GM12801 (cell line): ENCODE measurements around the gene AP4S1.

Source experiments
- TF ChIP-seq, protein P1 (sequence below): IDR thresholded peaks from one replicate; pipeline ENCODE4 v1.5.1; 2011; ENCODE audit warnings: control low read depth; ENCODE audit not compliant: insufficient read length; ENCODE audit errors: extremely low read depth

The AP4S1 gene

DNA sequence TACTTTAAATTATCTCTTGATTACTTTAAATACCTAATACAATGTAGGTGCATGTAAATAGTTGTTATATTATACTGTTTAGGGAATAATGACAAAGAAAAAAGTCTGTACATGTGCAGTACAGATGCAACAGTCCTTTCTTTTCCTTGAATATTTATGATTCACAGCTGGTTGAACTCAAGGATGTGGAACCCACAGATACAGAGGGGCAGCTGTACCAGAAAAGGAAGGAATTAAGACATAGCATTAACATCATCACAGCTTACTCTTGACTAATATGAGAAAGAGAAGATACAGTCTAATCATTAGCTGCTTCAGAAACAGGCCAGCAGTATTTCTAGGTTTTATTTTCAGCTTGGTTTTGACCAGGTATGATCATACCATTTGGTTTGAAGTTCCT is 34.7 kb upstream of the AP4S1 start:
- TF ChIP-seq, protein P1, sequence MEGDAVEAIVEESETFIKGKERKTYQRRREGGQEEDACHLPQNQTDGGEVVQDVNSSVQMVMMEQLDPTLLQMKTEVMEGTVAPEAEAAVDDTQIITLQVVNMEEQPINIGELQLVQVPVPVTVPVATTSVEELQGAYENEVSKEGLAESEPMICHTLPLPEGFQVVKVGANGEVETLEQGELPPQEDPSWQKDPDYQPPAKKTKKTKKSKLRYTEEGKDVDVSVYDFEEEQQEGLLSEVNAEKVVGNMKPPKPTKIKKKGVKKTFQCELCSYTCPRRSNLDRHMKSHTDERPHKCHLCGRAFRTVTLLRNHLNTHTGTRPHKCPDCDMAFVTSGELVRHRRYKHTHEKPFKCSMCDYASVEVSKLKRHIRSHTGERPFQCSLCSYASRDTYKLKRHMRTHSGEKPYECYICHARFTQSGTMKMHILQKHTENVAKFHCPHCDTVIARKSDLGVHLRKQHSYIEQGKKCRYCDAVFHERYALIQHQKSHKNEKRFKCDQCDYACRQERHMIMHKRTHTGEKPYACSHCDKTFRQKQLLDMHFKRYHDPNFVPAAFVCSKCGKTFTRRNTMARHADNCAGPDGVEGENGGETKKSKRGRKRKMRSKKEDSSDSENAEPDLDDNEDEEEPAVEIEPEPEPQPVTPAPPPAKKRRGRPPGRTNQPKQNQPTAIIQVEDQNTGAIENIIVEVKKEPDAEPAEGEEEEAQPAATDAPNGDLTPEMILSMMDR = no peak

DNA sequence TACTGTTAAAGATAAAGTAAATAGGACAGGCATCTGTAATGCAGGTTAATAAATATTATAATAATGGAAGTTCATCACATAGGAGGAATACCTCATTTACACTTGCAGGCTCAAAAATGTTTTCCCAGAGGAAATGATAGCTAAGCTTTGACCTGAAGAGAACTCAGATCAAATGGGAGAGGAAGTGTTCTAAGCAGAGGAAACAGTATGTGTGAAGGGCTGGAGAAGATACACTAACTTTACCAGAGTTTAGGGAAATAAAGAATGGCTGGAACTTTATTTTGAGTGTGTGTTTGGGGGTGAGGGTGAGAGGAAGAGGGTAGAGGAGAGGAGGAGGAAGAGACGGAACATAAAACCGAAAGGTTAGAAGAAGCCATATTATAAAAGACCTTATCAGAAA is 34.0 kb upstream of the AP4S1 start:
- TF ChIP-seq, protein P1 = no peak

DNA sequence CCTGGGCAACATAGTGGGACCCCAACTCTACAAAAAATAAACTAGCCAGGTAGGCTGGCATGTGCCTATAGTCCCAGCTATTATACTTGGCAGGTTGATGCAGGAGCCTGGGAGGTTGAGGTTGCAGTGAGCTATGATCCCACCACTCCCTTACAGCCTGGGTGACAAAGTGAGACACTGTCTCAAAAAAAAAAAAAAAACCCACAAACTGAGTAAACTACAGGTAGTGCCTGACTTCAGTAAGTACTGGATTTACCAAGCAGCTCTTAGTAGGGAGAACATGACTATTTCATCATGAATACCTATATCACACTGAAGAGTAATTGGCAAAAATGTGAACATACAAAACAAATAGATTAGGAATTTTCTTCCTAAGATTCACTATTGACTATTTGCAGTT is 32.4 kb upstream of the AP4S1 start:
- TF ChIP-seq, protein P1 = no peak

DNA sequence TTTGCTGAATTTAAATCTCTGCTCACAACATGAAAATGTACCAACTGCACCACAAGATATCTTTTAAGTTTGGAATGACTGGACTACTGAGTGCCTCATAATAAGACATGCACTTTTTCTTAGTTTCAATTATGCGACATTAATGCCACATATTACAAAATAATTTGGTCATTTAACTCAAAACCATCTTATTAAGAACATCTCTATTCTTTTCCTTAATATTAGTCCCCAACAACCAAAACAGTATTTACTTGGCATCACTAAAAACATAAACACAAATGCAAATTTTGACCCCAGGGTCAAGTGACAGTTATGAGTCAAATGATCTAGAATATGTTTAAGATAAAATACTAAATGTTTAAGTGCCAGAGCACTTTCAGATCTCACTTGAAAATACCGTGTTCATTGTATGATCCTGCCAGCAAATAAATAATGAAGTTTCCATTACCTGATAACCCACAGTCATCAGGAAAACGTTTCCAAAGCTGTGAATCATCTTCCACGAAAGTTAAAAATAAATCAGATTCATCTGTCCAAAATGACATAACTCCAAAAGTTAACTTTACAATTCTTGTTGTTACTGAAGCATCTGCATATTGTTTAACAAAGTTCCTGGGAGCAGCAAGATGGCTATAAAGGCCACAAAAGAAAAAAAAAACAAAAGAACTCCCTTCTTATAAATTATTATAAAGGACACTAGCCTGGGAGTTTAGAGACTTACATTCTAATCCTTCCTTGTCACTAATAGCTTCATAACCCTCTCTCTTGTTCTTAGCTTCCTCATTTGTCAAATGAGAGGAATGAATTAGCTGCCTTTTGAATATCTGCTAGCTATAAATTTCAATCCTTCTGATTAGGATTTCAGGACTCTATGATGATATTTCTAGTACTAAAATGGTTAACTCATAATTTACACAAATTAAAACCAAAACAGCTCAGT is 30.5 kb upstream of the AP4S1 start:
- TF ChIP-seq, protein P1 = no peak

DNA sequence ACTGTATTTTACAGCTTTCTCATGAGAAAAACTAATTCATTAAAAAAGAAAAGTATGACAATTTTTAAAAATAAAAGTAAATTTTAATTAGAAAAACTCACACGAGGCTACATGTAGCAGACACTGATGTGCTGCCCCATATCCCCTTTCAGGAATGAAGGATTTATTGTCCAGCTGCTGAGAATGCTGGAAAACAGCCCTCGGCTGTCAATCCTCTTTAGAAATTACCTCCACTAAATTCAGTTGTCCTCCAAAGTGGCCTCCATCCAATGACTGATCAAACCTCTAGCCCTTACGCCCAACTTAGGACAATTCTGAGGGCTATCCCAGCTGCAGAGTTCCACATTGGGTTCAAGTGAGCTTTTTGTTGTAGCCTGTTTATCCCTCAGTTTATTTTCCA is 29.8 kb upstream of the AP4S1 start:
- TF ChIP-seq, protein P1 = no peak

DNA sequence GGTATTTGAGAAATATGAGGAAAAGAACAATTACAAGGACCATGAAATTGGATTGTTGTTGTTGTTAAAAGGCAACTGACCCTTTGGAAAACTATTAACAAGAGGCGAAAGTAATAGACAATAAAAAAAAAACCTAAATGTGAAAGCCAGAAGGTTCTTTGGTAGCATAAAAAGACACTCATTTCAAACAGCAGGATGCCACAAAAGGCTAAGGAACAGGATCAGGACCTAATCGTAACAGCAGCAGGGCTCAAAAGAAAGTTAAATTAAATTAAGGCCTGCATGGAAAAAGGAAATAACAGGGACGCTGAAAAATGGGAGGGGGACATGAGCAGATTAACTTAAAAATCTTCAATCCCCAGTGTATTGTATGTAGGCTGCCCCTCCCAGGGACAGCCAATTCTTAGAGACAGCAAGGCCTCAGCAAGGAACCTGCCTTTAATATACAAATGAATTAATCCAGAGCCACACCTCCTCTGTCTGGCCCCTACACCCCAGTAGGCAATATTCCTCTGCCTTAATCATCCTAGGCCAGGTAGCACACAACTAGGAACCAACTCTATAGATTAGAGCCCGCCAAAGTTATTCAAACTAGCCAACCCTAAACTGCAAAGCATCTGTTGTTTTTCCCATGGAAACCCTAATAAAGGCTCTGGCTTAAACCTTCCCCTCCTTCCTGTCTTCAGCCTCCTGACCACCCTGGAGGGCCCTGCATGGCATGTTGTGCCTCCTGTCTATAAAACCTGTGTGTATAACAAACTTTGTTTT is 28.4 kb upstream of the AP4S1 start:
- TF ChIP-seq, protein P1 = no peak

DNA sequence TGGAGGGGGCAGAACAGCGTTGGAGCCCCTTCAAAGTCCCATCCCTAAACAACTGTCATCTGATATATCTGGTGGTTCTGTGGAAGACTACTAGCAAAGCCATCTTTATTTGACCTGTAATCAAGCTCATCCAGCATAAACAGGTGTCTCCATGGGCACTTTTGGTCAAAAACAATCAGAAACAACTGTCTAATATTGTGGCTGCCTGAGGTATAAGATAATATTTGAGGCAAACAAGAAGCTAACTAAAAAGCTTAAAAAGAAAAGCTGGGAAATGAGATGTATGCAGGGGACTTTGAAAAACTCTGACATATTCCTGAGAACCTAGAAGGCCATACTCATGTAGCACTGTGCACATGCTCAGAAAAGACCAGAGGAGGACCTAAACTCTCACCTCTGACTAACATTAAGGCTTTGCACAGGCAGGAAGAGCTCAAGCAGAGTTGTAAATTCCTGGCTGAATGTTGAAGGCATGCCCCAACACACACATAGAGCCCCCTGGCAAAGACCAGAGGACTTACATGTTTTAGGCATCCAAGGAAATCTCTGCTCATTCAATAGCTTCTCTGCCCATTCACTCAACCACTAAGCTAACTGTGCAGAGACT is 27.2 kb upstream of the AP4S1 start:
- TF ChIP-seq, protein P1 = no peak
